GM23338 (cell line): ENCODE measurements around the gene ZNF627. TPM values are rescaled to one million over a fixed set of nuclear protein-coding genes. Genes with fewer than 3 reads are reported as not detected.

Experiments used
- ATAC-seq: fragments of 200-7000 bp; cut with Tn5 transposase; 3 replicates; pipeline ENCODE4 v1.9.1; 2020
- DNase-seq: peaks from one replicate; pipeline ENCODE4 v3.0.0-alpha.2; 2015; ENCODE audit warnings: low spot score
- H2AFZ ChIP-seq: fragments of 200-600 bp; sonication (generic); 2 replicates; pipeline ENCODE4 v1.8.0; 2016; ENCODE audit warnings: antibody characterized with exemption, mild to moderate bottlenecking, moderate library complexity
- H3F3A ChIP-seq: fragments of 200-600 bp; sonication (generic); replicated peaks from 2 replicates; pipeline ENCODE4 v1.8.0; 2017; ENCODE audit warnings: antibody characterized with exemption, mixed run types, low read depth
- H3K27ac ChIP-seq: fragments of 200-600 bp; sonication (generic); 2 replicates; pipeline ENCODE4 v1.6.1; 2016; ENCODE audit warnings: low read depth
- H3K27me3 ChIP-seq: fragments of 200-600 bp; sonication (generic); 2 replicates; pipeline ENCODE4 v1.8.0; 2016; ENCODE audit warnings: mild to moderate bottlenecking, mixed run types, moderate library complexity; ENCODE audit not compliant: insufficient read depth
- H3K36me3 ChIP-seq: fragments of 200-600 bp; sonication (generic); 2 replicates; pipeline ENCODE4 v1.8.0; 2016; ENCODE audit warnings: mild to moderate bottlenecking; ENCODE audit not compliant: insufficient read depth
- H3K4me1 ChIP-seq: fragments of 200-600 bp; sonication (generic); 2 replicates; pipeline ENCODE4 v1.8.0; 2016; ENCODE audit warnings: mild to moderate bottlenecking, moderate library complexity; ENCODE audit not compliant: insufficient read depth
- H3K4me2 ChIP-seq: fragments of 200-600 bp; sonication (generic); 2 replicates; pipeline ENCODE4 v1.7.1; 2017; ENCODE audit warnings: mixed run types
- H3K4me3 ChIP-seq: fragments of 200-600 bp; sonication (generic); 2 replicates; pipeline ENCODE4 v1.6.1; 2016; ENCODE audit warnings: mixed run types
- H3K79me2 ChIP-seq: fragments of 200-600 bp; sonication (generic); replicated peaks from 2 replicates; pipeline ENCODE4 v1.8.0; 2017; ENCODE audit warnings: mild to moderate bottlenecking; ENCODE audit not compliant: insufficient read depth
- H3K9me2 ChIP-seq: fragments of 200-600 bp; sonication (generic); 2 replicates; pipeline ENCODE4 v1.8.0; 2017; ENCODE audit not compliant: insufficient read depth
- H4K20me1 ChIP-seq: fragments of 200-600 bp; sonication (generic); replicated peaks from 2 replicates; pipeline ENCODE4 v1.8.0; 2017; ENCODE audit warnings: mild to moderate bottlenecking; ENCODE audit not compliant: insufficient read depth
- H3K27ac Mint-ChIP-seq: 2 replicates; pipeline ENCODE4 v1.8.0; 2020; ENCODE audit warnings: inconsistent platforms, mild to moderate bottlenecking, moderate library complexity, mixed read lengths
- H3K27me3 Mint-ChIP-seq: 3 replicates; pipeline ENCODE4 v1.8.0; 2022; ENCODE audit warnings: low read depth, mild to moderate bottlenecking, moderate library complexity, mixed read lengths, inconsistent platforms; ENCODE audit not compliant: insufficient read depth, poor library complexity
- H3K36me3 Mint-ChIP-seq: 3 replicates; pipeline ENCODE4 v1.8.0; 2021; ENCODE audit warnings: low read depth, mild to moderate bottlenecking, inconsistent platforms, moderate library complexity, mixed read lengths
- H3K4me1 Mint-ChIP-seq: 3 replicates; pipeline ENCODE4 v1.8.0; 2020; ENCODE audit warnings: mild to moderate bottlenecking, inconsistent platforms, mixed read lengths
- H3K4me3 Mint-ChIP-seq: 3 replicates; pipeline ENCODE4 v1.8.0; 2021; ENCODE audit warnings: moderate library complexity, mild to moderate bottlenecking, inconsistent platforms, mixed read lengths
- H3K9me3 Mint-ChIP-seq: 3 replicates; pipeline ENCODE4 v1.8.0; 2020; ENCODE audit warnings: moderate library complexity, mild to moderate bottlenecking, inconsistent platforms, mixed read lengths
- CREB1 ChIP-seq: fragments of 250-450 bp; sonication (Bioruptor Pico); IDR thresholded peaks from 2 replicates; pipeline ENCODE4 v1.5.0; 2020; ENCODE audit warnings: low read depth, mild to moderate bottlenecking, moderate library complexity
- EZH2 ChIP-seq: fragments of 200-600 bp; sonication (generic); IDR thresholded peaks from one replicate; pipeline ENCODE4 v1.8.0; 2017; ENCODE audit warnings: antibody characterized with exemption, mild to moderate bottlenecking, low read depth; ENCODE audit not compliant: unreplicated experiment
- EZH2phosphoT487 ChIP-seq: fragments of 200-600 bp; sonication (generic); IDR thresholded peaks from one replicate; pipeline ENCODE4 v1.8.1; 2018; ENCODE audit warnings: antibody characterized with exemption; ENCODE audit not compliant: unreplicated experiment
- JUNB ChIP-seq: IDR thresholded peaks from one replicate; pipeline ENCODE4 v1.6.1; 2016; ENCODE audit warnings: antibody characterized with exemption; ENCODE audit not compliant: unreplicated experiment
- NANOG ChIP-seq: IDR thresholded peaks from 2 replicates; pipeline ENCODE4 v1.6.1; 2016; ENCODE audit warnings: antibody characterized with exemption, borderline replicate concordance
- POLR2AphosphoS5 ChIP-seq: IDR thresholded peaks from 2 replicates; pipeline ENCODE4 v1.6.1; 2016; ENCODE audit warnings: antibody characterized with exemption, low read depth
- STAT1 ChIP-seq: IDR thresholded peaks from one replicate; pipeline ENCODE4 v1.6.1; 2016; ENCODE audit warnings: antibody characterized with exemption; ENCODE audit not compliant: unreplicated experiment
- ZNF114 ChIP-seq: fragments of 250-450 bp; sonication (Bioruptor Pico); IDR thresholded peaks from 2 replicates; pipeline ENCODE4 v1.5.0; 2020; ENCODE audit warnings: mild to moderate bottlenecking, moderate library complexity
- ZNF331 ChIP-seq: fragments of 250-450 bp; sonication (Bioruptor Pico); IDR thresholded peaks from 2 replicates; pipeline ENCODE4 v1.5.0; 2020; ENCODE audit warnings: low read depth, mild to moderate bottlenecking, moderate library complexity
- polyA plus RNA-seq: library from polyadenylated mRNA; unstranded; fragments of >200 nt; fragmentation: Nextera tagmentation; extraction: Ambion mirVana; gene quantifications from 2 replicates; pipeline ENCODE4 v1.2.1, GENCODE V29; 2016
- total RNA-seq: library from RNA; depleted of rRNA; stranded (reverse); fragments of >200 nt; shearing (Covaris generic); gene quantifications from 2 replicates; pipeline ENCODE4 v1.2.3, GENCODE V29; 2014
- TF ChIP-seq, protein P1 (sequence below), 2 experiments: fragments of 200-600 bp in 1 of 2; sonication (generic) in 1 of 2; conservative IDR thresholded peaks; 2 replicates each; pipeline versions ENCODE4 v1.5.1 to v1.6.1; 2016 to 2017; ENCODE audit warnings: antibody characterized with exemption in 2 of 2, low read depth in 2 of 2, mild to moderate bottlenecking in 2 of 2, moderate library complexity in 1 of 2
- TF ChIP-seq, protein P2 (sequence below): fragments of 250-450 bp; sonication (Bioruptor Pico); IDR thresholded peaks from 2 replicates; pipeline ENCODE4 v1.5.0; 2020; ENCODE audit warnings: mild to moderate bottlenecking, moderate library complexity
- TF ChIP-seq, protein P3 (sequence below): IDR thresholded peaks from one replicate; pipeline ENCODE4 v1.6.1; 2018; ENCODE audit warnings: antibody characterized with exemption; ENCODE audit not compliant: unreplicated experiment
- TF ChIP-seq, protein P4 (sequence below): IDR thresholded peaks from 2 replicates; pipeline ENCODE4 v1.6.1; 2016; ENCODE audit warnings: antibody characterized with exemption

ZNF627 gene
- total and polyA plus RNA-seq, 2 experiments from 2014 or later, result 9.0 to 15.4 TPM

DNA sequence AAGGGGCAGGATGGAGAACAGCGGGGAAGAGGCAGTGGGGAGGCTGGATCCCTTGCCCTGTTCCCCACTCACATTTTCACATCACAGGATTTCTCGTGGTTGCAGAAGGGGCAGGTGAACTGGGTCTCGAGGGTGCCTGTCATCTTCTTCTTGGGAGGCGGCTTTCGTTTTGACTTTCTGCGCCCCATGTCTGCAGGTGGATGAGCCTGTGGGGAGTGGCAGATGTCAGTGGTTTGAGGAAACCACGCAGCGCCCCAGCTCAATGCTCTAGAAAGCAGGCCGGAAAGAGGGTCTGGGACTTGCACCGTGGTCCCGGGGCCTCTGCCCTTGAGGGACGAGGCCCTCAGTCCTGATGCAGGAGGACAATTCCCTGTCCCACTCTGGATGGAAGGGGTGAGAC is 43.1 kb upstream of the ZNF627 start:
- Histone ChIP-seq H4K20me1 (peaks cover 14% of the 10 kb centered on the region), H3K27me3 (no peaks in the 10 kb centered on the region), H3K79me2 (peaks cover 36% of the 10 kb centered on the region), H3K9me2 (no peaks in the 10 kb centered on the region), H3K27ac (no peak overlapping the region), H3K4me3 (no peak overlapping the region), H2AFZ (no peak overlapping the region), H3K4me1 (peaks cover 7% of the 10 kb centered on the region; the same call in 1 of the 2 replicates), H3K4me2 (no peak overlapping the region), H3K36me3 (no peaks in the 10 kb centered on the region; the same call in 1 of the 2 replicates), H3F3A (no peaks in the 10 kb centered on the region)
- H3K27ac Mint-ChIP-seq, result no peak overlapping the region
- TF ChIP-seq, protein P1, sequence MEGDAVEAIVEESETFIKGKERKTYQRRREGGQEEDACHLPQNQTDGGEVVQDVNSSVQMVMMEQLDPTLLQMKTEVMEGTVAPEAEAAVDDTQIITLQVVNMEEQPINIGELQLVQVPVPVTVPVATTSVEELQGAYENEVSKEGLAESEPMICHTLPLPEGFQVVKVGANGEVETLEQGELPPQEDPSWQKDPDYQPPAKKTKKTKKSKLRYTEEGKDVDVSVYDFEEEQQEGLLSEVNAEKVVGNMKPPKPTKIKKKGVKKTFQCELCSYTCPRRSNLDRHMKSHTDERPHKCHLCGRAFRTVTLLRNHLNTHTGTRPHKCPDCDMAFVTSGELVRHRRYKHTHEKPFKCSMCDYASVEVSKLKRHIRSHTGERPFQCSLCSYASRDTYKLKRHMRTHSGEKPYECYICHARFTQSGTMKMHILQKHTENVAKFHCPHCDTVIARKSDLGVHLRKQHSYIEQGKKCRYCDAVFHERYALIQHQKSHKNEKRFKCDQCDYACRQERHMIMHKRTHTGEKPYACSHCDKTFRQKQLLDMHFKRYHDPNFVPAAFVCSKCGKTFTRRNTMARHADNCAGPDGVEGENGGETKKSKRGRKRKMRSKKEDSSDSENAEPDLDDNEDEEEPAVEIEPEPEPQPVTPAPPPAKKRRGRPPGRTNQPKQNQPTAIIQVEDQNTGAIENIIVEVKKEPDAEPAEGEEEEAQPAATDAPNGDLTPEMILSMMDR (conservative IDR thresholded peaks at IDR 0.05; ENCODE audit: low read depth in 2 of 2), result no peak
- TF ChIP-seq EZH2phosphoT487 (no peak), ZNF114 (CRISPR knock-in tag) (no peak), NANOG (no peak), ZNF331 (CRISPR knock-in tag) (no peak), CREB1 (CRISPR knock-in tag) (no peak), JUNB (no peak), EZH2 (no peak), STAT1 (no peak), POLR2AphosphoS5 (no peak)
- TF ChIP-seq, protein P2, sequence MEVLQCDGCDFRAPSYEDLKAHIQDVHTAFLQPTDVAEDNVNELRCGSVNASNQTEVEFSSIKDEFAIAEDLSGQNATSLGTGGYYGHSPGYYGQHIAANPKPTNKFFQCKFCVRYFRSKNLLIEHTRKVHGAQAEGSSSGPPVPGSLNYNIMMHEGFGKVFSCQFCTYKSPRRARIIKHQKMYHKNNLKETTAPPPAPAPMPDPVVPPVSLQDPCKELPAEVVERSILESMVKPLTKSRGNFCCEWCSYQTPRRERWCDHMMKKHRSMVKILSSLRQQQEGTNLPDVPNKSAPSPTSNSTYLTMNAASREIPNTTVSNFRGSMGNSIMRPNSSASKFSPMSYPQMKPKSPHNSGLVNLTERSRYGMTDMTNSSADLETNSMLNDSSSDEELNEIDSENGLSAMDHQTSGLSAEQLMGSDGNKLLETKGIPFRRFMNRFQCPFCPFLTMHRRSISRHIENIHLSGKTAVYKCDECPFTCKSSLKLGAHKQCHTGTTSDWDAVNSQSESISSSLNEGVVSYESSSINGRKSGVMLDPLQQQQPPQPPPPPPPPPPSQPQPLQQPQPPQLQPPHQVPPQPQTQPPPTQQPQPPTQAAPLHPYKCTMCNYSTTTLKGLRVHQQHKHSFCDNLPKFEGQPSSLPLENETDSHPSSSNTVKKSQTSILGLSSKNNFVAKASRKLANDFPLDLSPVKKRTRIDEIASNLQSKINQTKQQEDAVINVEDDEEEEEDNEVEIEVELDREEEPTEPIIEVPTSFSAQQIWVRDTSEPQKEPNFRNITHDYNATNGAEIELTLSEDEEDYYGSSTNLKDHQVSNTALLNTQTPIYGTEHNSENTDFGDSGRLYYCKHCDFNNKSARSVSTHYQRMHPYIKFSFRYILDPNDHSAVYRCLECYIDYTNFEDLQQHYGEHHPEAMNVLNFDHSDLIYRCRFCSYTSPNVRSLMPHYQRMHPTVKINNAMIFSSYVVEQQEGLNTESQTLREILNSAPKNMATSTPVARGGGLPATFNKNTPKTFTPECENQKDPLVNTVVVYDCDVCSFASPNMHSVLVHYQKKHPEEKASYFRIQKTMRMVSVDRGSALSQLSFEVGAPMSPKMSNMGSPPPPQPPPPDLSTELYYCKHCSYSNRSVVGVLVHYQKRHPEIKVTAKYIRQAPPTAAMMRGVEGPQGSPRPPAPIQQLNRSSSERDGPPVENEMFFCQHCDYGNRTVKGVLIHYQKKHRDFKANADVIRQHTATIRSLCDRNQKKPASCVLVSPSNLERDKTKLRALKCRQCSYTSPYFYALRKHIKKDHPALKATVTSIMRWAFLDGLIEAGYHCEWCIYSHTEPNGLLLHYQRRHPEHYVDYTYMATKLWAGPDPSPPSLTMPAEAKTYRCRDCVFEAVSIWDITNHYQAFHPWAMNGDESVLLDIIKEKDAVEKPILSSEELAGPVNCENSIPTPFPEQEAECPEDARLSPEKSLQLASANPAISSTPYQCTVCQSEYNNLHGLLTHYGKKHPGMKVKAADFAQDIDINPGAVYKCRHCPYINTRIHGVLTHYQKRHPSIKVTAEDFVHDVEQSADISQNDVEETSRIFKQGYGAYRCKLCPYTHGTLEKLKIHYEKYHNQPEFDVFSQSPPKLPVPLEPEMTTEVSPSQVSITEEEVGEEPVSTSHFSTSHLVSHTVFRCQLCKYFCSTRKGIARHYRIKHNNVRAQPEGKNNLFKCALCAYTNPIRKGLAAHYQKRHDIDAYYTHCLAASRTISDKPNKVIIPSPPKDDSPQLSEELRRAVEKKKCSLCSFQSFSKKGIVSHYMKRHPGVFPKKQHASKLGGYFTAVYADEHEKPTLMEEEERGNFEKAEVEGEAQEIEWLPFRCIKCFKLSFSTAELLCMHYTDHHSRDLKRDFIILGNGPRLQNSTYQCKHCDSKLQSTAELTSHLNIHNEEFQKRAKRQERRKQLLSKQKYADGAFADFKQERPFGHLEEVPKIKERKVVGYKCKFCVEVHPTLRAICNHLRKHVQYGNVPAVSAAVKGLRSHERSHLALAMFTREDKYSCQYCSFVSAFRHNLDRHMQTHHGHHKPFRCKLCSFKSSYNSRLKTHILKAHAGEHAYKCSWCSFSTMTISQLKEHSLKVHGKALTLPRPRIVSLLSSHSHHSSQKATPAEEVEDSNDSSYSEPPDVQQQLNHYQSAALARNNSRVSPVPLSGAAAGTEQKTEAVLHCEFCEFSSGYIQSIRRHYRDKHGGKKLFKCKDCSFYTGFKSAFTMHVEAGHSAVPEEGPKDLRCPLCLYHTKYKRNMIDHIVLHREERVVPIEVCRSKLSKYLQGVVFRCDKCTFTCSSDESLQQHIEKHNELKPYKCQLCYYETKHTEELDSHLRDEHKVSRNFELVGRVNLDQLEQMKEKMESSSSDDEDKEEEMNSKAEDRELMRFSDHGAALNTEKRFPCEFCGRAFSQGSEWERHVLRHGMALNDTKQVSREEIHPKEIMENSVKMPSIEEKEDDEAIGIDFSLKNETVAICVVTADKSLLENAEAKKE (CRISPR knock-in tag), result no peak
- TF ChIP-seq, protein P3, sequence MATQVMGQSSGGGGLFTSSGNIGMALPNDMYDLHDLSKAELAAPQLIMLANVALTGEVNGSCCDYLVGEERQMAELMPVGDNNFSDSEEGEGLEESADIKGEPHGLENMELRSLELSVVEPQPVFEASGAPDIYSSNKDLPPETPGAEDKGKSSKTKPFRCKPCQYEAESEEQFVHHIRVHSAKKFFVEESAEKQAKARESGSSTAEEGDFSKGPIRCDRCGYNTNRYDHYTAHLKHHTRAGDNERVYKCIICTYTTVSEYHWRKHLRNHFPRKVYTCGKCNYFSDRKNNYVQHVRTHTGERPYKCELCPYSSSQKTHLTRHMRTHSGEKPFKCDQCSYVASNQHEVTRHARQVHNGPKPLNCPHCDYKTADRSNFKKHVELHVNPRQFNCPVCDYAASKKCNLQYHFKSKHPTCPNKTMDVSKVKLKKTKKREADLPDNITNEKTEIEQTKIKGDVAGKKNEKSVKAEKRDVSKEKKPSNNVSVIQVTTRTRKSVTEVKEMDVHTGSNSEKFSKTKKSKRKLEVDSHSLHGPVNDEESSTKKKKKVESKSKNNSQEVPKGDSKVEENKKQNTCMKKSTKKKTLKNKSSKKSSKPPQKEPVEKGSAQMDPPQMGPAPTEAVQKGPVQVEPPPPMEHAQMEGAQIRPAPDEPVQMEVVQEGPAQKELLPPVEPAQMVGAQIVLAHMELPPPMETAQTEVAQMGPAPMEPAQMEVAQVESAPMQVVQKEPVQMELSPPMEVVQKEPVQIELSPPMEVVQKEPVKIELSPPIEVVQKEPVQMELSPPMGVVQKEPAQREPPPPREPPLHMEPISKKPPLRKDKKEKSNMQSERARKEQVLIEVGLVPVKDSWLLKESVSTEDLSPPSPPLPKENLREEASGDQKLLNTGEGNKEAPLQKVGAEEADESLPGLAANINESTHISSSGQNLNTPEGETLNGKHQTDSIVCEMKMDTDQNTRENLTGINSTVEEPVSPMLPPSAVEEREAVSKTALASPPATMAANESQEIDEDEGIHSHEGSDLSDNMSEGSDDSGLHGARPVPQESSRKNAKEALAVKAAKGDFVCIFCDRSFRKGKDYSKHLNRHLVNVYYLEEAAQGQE, result no peak
- TF ChIP-seq, protein P4, sequence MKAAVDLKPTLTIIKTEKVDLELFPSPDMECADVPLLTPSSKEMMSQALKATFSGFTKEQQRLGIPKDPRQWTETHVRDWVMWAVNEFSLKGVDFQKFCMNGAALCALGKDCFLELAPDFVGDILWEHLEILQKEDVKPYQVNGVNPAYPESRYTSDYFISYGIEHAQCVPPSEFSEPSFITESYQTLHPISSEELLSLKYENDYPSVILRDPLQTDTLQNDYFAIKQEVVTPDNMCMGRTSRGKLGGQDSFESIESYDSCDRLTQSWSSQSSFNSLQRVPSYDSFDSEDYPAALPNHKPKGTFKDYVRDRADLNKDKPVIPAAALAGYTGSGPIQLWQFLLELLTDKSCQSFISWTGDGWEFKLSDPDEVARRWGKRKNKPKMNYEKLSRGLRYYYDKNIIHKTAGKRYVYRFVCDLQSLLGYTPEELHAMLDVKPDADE, result no peak
- H3K9me3 Mint-ChIP-seq, result no peaks in the 10 kb centered on the region; the same call in 2 of the 3 replicates
- peaks cover 4% of the 10 kb centered on the region for H3K27me3 Mint-ChIP-seq
- ATAC-seq, result no peak
- peaks cover 8% of the 10 kb centered on the region for H3K4me1 Mint-ChIP-seq
- peaks cover 33% of the 10 kb centered on the region for H3K36me3 Mint-ChIP-seq
- no peak for DNase-seq
- no peak overlapping the region for H3K4me3 Mint-ChIP-seq
